OCI-LY7 (cell line): ENCODE measurements around the gene LRRC42.

Experiments
- CTCF ChIP-seq: fragments of 200-600 bp; sonication (generic); conservative IDR thresholded peaks from 2 replicates; pipeline ENCODE4 v1.5.1; 2014; ENCODE audit warnings: mild to moderate bottlenecking, antibody characterized with exemption, low read length, moderate library complexity, mixed read lengths
- EZH2phosphoT487 ChIP-seq: fragments of 200-600 bp; sonication (generic); IDR thresholded peaks from 2 replicates; pipeline ENCODE4 v1.6.1; 2018; ENCODE audit warnings: low read depth, borderline replicate concordance, mild to moderate bottlenecking, mixed run types, antibody characterized with exemption, low read length, moderate library complexity, mixed read lengths

- no peak for TF ChIP-seq CTCF
- no peak for TF ChIP-seq EZH2phosphoT487
Observed at GRCh38 chr1:53992085-53992874, 46.1 kb downstream of the LRRC42 start.
